K562 (cell line): ENCODE results near the gene TTC22. TPM values are rescaled to one million over a fixed set of nuclear protein-coding genes. Genes with fewer than 3 reads are reported as not detected.

ENCODE experiments used
- ATAC-seq: fragments of 200-7000 bp; cut with Tn5 transposase; 3 replicates; pipeline ENCODE4 v1.9.1; 2020; ENCODE audit warnings: moderate library complexity
- BruUV-seq: library from RNA; stranded (reverse); fragments of 400-500 nt; replicated peaks from 2 replicates; lab custom pipeline; 2021; lab: Mats Ljungman, UMichigan
- CTCF ChIA-PET: fragments of 300-600 bp; formaldehyde crosslinking; extraction: SDS; loops from one replicate; lab custom pipeline; 2021; ENCODE audit warnings: low intra/inter-chr PET ratio; lab: Yijun Ruan, JAX
- POLR2A ChIA-PET: fragments of 300-600, 350-650 bp; sonication (Branson Sonifier 250); formaldehyde crosslinking; extraction: SDS; loops from one replicate; lab custom pipeline; 2021; ENCODE audit warnings: antibody characterized with exemption, inconsistent platforms; lab: Yijun Ruan, JAX
- DNase-seq, 4 experiments: peaks; one replicate each; pipeline versions ENCODE4 v3.0.0 to v3.0.0-alpha.2; 2011 to 2018; ENCODE audit warnings: low spot score in 3 of 4, mixed read lengths in 3 of 4; ENCODE audit errors: extremely low read depth in 1 of 4
- FAIRE-seq: peaks from 2 replicates; lab custom pipeline; 2011; peaks lifted over from hg19 to GRCh38; lab: Jason Lieb, UNC
- H2AFZ ChIP-seq: 2 replicates; pipeline ENCODE4 v1.6.0; 2011; ENCODE audit warnings: low read depth, low read length, control low read depth, inconsistent platforms
- H3K27ac ChIP-seq: fragments of 200-600 bp; 3 replicates; pipeline ENCODE4 v1.8.0; 2011; ENCODE audit warnings: low read depth, mild to moderate bottlenecking, control low read depth, inconsistent platforms, low read length, moderate library complexity, mixed read lengths; ENCODE audit errors: extremely low read depth
- H3K27me3 ChIP-seq, 2 experiments: fragments of 300-600 bp in 1 of 2; 2 replicates in 1 of 2; 3 replicates in 1 of 2; pipeline versions ENCODE4 v1.6.0 to v1.8.0; 2011; ENCODE audit warnings: inconsistent platforms in 2 of 2, low read length in 2 of 2, mild to moderate bottlenecking in 1 of 2, mixed read lengths in 1 of 2, moderate library complexity in 1 of 2; ENCODE audit not compliant: control insufficient read depth in 2 of 2, insufficient read depth in 2 of 2
- H3K36me3 ChIP-seq: fragments of 300-600 bp; 3 replicates; pipeline ENCODE4 v1.8.0; 2011; ENCODE audit warnings: mild to moderate bottlenecking, low read length, inconsistent platforms; ENCODE audit not compliant: control insufficient read depth, insufficient read depth
- H3K4me1 ChIP-seq, 2 experiments: fragments of 200-600 bp in 1 of 2; replicated peaks in 1 of 2; 2 replicates in 1 of 2; 3 replicates in 1 of 2; pipeline versions ENCODE4 v1.5.1 to v1.8.0; 2011; ENCODE audit warnings: inconsistent platforms in 2 of 2, low read length in 2 of 2, mild to moderate bottlenecking in 1 of 2, mixed read lengths in 1 of 2, moderate library complexity in 1 of 2; ENCODE audit not compliant: control insufficient read depth in 2 of 2, insufficient read depth in 2 of 2
- H3K4me2 ChIP-seq: 2 replicates; pipeline ENCODE4 v1.6.1; 2011; ENCODE audit warnings: low read length, control low read depth, inconsistent platforms, mixed read lengths; ENCODE audit not compliant: insufficient read depth
- H3K4me3 ChIP-seq: fragments of 200-600 bp; sonication (generic), shearing (Covaris generic); 2 replicates; pipeline ENCODE4 v1.5.1; 2016; ENCODE audit warnings: control low read depth, inconsistent platforms
- H3K79me2 ChIP-seq: fragments of 200-600 bp; 3 replicates; pipeline ENCODE4 v1.8.0; 2011; ENCODE audit warnings: low read length, inconsistent platforms; ENCODE audit not compliant: control insufficient read depth, insufficient read depth
- H3K9ac ChIP-seq, 2 experiments: 2 replicates each; pipeline versions ENCODE4 v1.6.0 to v1.6.1; 2011; ENCODE audit warnings: low read depth in 2 of 2, low read length in 2 of 2, control low read depth in 1 of 2, inconsistent platforms in 1 of 2, mild to moderate bottlenecking in 1 of 2, mixed read lengths in 1 of 2; ENCODE audit not compliant: insufficient read depth in 1 of 2
- H3K9me1 ChIP-seq: one replicate; pipeline ENCODE4 v1.6.0; 2011; ENCODE audit warnings: inconsistent platforms, mild to moderate bottlenecking, low read length, moderate library complexity; ENCODE audit not compliant: control insufficient read depth, insufficient read depth
- H3K9me3 ChIP-seq: replicated peaks from 2 replicates; pipeline ENCODE4 v1.5.1; 2011; ENCODE audit warnings: low read depth, low read length, inconsistent platforms; ENCODE audit not compliant: control insufficient read depth, insufficient read depth
- H4K20me1 ChIP-seq: replicated peaks from 2 replicates; pipeline ENCODE4 v1.6.1; 2011; ENCODE audit warnings: low read length, inconsistent platforms, mixed read lengths; ENCODE audit not compliant: control insufficient read depth, insufficient read depth
- DDX20 ChIP-seq: fragments of 450-650 bp; IDR thresholded peaks from 2 replicates; pipeline ENCODE4 v1.6.1; 2016; ENCODE audit warnings: missing genetic modification characterization, low read depth, mild to moderate bottlenecking, missing compliant biosample characterization, moderate library complexity
- MCM2 ChIP-seq: fragments of 450-650 bp; IDR thresholded peaks from 2 replicates; pipeline ENCODE4 v1.6.1; 2017; ENCODE audit warnings: low read depth, mild to moderate bottlenecking
- TAF7 ChIP-seq: fragments of 450-650 bp; IDR thresholded peaks from 2 replicates; pipeline ENCODE4 v1.6.1; 2016; ENCODE audit warnings: missing genetic modification characterization, missing compliant biosample characterization
- WGBS: fragments of 100-300 bp; shearing (Covaris generic); methylation state at CpG from one replicate; pipeline ENCODE4 v1.1.6; 2016; ENCODE audit warnings: low coverage, mixed read lengths; ENCODE audit not compliant: insufficient coverage; ENCODE audit errors: missing lambda C conversion rate; 5-methylcytosine and 5-hydroxymethylcytosine counted together
- in situ Hi-C: fragments of 300-500 bp; cut with MboI; formaldehyde crosslinking; loops from 4 replicates; pipeline ENCODE4 v1.15.0; 2018; ENCODE audit warnings: inconsistent platforms, mixed read lengths
- intact Hi-C: fragments of 100-400 bp; cut with micrococcal nuclease; formaldehyde crosslinking; loops from 2 replicates; pipeline ENCODE4 v1.14.2; 2022
- polyA plus RNA-seq, 8 experiments: library from polyadenylated mRNA; depleted of rRNA in 4 of 8; stranded (reverse) in 5 of 8; unstranded in 3 of 8; fragments of >200 nt; fragmentation: Nextera tagmentation in 2 of 8; fragmentation: Illumina TruSeq in 1 of 8; extraction: Ambion mirVana in 2 of 8; extraction: Trizol in 1 of 8; gene quantifications; 2 replicates each; pipeline versions ENCODE4 v1.2.1 to v1.2.3, GENCODE V29; 2011 to 2014; ENCODE audit warnings: inconsistent platforms in 1 of 8, missing spikeins in 1 of 8
- total RNA-seq, 7 experiments: library from RNA; depleted of rRNA in 6 of 7; stranded (reverse); fragments of >200 nt in 6 of 7; fragmentation: Illumina TruSeq in 2 of 7; extraction: Trizol in 2 of 7; gene quantifications; 2 replicates each; pipeline versions ENCODE4 v1.2.1 to v1.2.3, GENCODE V29; 2011 to 2021; ENCODE audit warnings: low replicate concordance in 1 of 7
- TF ChIP-seq, protein P1 (sequence below): sonication (generic); formaldehyde crosslinking; IDR thresholded peaks from 2 replicates; pipeline ENCODE4 v1.9.0; 2022; ENCODE audit warnings: mild to moderate bottlenecking, missing genetic modification reagents

The TTC22 gene
- total and polyA plus RNA-seq, 9 of the 15 experiments (the other 6 are each of a cell fraction or from before 2014, with no cell fraction given): 0.07 TPM; not detected in 8

DNA sequence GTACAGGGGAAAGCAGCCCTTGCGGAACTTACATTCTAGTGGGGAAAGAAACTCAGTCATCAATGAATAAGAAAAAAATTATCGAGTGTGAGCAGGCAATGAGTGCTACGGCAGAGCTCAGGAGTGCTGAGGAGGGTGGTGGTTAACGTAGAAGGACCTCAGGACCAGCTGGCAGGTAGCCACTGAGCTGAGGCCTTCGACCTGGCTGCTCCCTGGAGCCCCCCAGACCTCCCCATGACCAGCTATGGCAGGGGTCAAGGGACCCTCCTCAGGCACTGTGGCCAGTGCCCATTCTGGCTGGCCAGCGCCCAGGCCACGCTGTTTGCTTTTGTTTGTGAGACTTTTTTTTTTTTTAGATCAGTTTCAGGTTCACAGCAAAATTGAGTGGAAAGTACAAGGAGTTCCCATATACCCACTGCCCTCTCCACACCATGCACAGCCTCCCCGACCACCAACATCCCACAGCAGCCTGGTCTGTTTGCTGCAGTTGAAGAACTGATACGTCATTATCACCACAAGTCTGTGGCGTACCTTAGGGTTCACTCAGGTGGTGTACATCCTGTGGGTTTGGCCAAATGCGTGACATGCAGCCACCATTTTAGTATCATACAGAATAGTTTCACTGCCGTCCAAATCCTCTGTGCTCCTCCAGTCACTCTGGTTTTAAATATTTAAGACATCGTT is 11.8 kb upstream of the TTC22 start:
- Histone ChIP-seq H3K9me1 (no peaks in the 10 kb centered on the region), H3K27ac (no peak overlapping the region), H4K20me1 (peaks cover 9% of the 10 kb centered on the region; the same call in 1 of the 2 replicates), H3K4me2 (no peak overlapping the region), H3K9me3 (no peaks in the 10 kb centered on the region), H3K79me2 (no peaks in the 10 kb centered on the region), H3K36me3 (no peaks in the 10 kb centered on the region), H2AFZ (no peak overlapping the region), H3K4me3 (no peak overlapping the region), H3K9ac (no peak overlapping the region), H3K4me1 (no peaks in the 10 kb centered on the region), H3K27me3 (peaks cover 37 to 71% of the 10 kb centered on the region in 2 experiments)
- FAIRE-seq (no peak), ATAC-seq (no peak), DNase-seq (no peak)
- no TSS peak for BruUV-seq
- intact Hi-C loops: no loop called here
- ChIA-PET POLR2A (interaction anchor here (0.7 kb wide), 2 partner anchors 21 to 96 kb away, joined by 3 read pairs; no protein-coding TSS in a partner anchor), CTCF (no interaction called here)
- 6% methylated on average over 13 of the region's 13 CpGs for WGBS
- in situ Hi-C loops: no loop called here
- TF ChIP-seq DDX20 (tag) (no peak), TAF7 (no peak), MCM2 (no peak)
- TF ChIP-seq, protein P1, sequence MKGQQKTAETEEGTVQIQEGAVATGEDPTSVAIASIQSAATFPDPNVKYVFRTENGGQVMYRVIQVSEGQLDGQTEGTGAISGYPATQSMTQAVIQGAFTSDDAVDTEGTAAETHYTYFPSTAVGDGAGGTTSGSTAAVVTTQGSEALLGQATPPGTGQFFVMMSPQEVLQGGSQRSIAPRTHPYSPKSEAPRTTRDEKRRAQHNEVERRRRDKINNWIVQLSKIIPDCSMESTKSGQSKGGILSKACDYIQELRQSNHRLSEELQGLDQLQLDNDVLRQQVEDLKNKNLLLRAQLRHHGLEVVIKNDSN (CRISPR knock-in tag): no peak
